Endodermal cell (in vitro differentiated cells): ENCODE data around the gene ZNF32. TPM values are rescaled to one million over a fixed set of nuclear protein-coding genes. Genes with fewer than 3 reads are reported as not detected.

Experiments used
- DNase-seq: peaks from one replicate; pipeline ENCODE4 v3.0.0-alpha.2; 2017
- H3K27ac ChIP-seq: 2 replicates; pipeline ENCODE4 v1.5.1; 2013; ENCODE audit warnings: mild to moderate bottlenecking, low read depth, low read length, moderate library complexity
- H3K27me3 ChIP-seq: 2 replicates; pipeline ENCODE4 v1.6.1; 2013; ENCODE audit warnings: mild to moderate bottlenecking, low read length, moderate library complexity; ENCODE audit not compliant: insufficient read depth, control insufficient read depth, poor library complexity, severe bottlenecking
- H3K36me3 ChIP-seq: 2 replicates; pipeline ENCODE4 v1.7.0; 2013; ENCODE audit warnings: mild to moderate bottlenecking, low read length, moderate library complexity; ENCODE audit not compliant: control insufficient read depth, insufficient read depth
- H3K4me1 ChIP-seq: one replicate; pipeline ENCODE4 v1.7.0; 2013; ENCODE audit warnings: low read length; ENCODE audit not compliant: control insufficient read depth, insufficient read depth
- H3K4me3 ChIP-seq: 2 replicates; pipeline ENCODE4 v1.5.1; 2013; ENCODE audit warnings: mild to moderate bottlenecking, low read length, moderate library complexity
- H3K9ac ChIP-seq: 2 replicates; pipeline ENCODE4 v1.6.1; 2013; ENCODE audit warnings: mild to moderate bottlenecking, low read length, moderate library complexity; ENCODE audit not compliant: poor library complexity, severe bottlenecking; ENCODE audit errors: extremely low read depth
- H3K9me3 ChIP-seq: 2 replicates; pipeline ENCODE4 v1.6.1; 2013; ENCODE audit warnings: mild to moderate bottlenecking, low read length, moderate library complexity; ENCODE audit not compliant: control insufficient read depth
- H3K27ac Mint-ChIP-seq: 2 replicates; pipeline ENCODE4 v1.8.0; 2020; ENCODE audit warnings: mixed read lengths
- H3K27me3 Mint-ChIP-seq: 2 replicates; pipeline ENCODE4 v1.8.0; 2021; ENCODE audit warnings: mild to moderate bottlenecking, mixed read lengths; ENCODE audit not compliant: insufficient read depth
- H3K36me3 Mint-ChIP-seq: 2 replicates; pipeline ENCODE4 v1.8.0; 2020; ENCODE audit warnings: low read depth, mixed read lengths
- H3K4me1 Mint-ChIP-seq: 2 replicates; pipeline ENCODE4 v1.8.0; 2020; ENCODE audit warnings: mixed read lengths
- H3K4me3 Mint-ChIP-seq: 2 replicates; pipeline ENCODE4 v1.8.0; 2020; ENCODE audit warnings: mild to moderate bottlenecking, moderate library complexity, mixed read lengths
- H3K9me3 Mint-ChIP-seq: 2 replicates; pipeline ENCODE4 v1.8.0; 2020; ENCODE audit warnings: mild to moderate bottlenecking, mixed read lengths
- CTCF ChIP-seq: fragments of 200-600 bp; sonication (generic); conservative IDR thresholded peaks from 2 replicates; pipeline ENCODE4 v1.5.0; 2021; ENCODE audit warnings: antibody characterized with exemption, mild to moderate bottlenecking
- WGBS, 2 experiments: methylation state at CpG; one replicate each; pipeline versions ENCODE4 v1.1.5 to v1.1.7; 2013; ENCODE audit warnings: missing lambda C conversion rate in 2 of 2, mixed read lengths in 1 of 2; ENCODE audit not compliant: insufficient coverage in 1 of 2, insufficient read length in 1 of 2; 5-methylcytosine and 5-hydroxymethylcytosine counted together
- total RNA-seq, 2 donors: library from RNA; stranded (reverse); fragmentation: NEBNext Ultra II Directional in 1 of 2; extraction: Animal tissue kit (Norgen Biotek cat#: 25700) in 1 of 2; gene quantifications; 2 replicates in 1 of 2; 3 replicates in 1 of 2; pipeline ENCODE4 v1.2.1, GENCODE V29; 2021

Gene ZNF32
- total RNA-seq, 2 donors from 2014 or later = 21.4 to 29.0 TPM

- no peak overlapping the region for H3K9ac ChIP-seq
- peaks cover 8% of the 10 kb centered on the region for H3K27me3 ChIP-seq
- Mint-ChIP-seq H3K9me3 (peaks cover 1% of the 10 kb centered on the region), H3K36me3 (no peaks in the 10 kb centered on the region), H3K4me3 (peak overlapping the region; percentile 36), H3K27me3 (peaks cover 60% of the 10 kb centered on the region), H3K4me1 (peaks cover 6% of the 10 kb centered on the region), H3K27ac (no peak overlapping the region)
- no peak for DNase-seq
- H3K4me1 ChIP-seq = no peaks in the 10 kb centered on the region
- H3K9me3 ChIP-seq = no peaks in the 10 kb centered on the region
- H3K27ac ChIP-seq = no peak overlapping the region
- H3K36me3 ChIP-seq = no peaks in the 10 kb centered on the region
- 94% methylated on average over 31 to 36 of the region's 36 CpGs for WGBS, 2 experiments
- TF ChIP-seq CTCF = no peak
- no peak overlapping the region for H3K4me3 ChIP-seq
These were observed 19.2 kb upstream of the ZNF32 start for GRCh38 chr10:43667761-43668386.

- peak; percentile 84 for DNase-seq
- TF ChIP-seq CTCF = peak; percentile 75
- H3K4me3 Mint-ChIP-seq = peak overlapping the region; percentile 36
These were observed 18.6 kb upstream of the ZNF32 start for GRCh38 chr10:43667317-43667731.

GRCh38 chr10:43666552-43666951, 17.9 kb upstream of the ZNF32 start:
- no peak overlapping the region for H3K27ac Mint-ChIP-seq
- H3K4me3 Mint-ChIP-seq = no peak overlapping the region
- Histone ChIP-seq H3K4me1 (no peaks in the 10 kb centered on the region), H3K36me3 (no peaks in the 10 kb centered on the region), H3K27ac (no peak overlapping the region), H3K27me3 (peaks cover 7% of the 10 kb centered on the region), H3K9ac (no peak overlapping the region), H3K9me3 (no peaks in the 10 kb centered on the region), H3K4me3 (no peak overlapping the region)
- no peak for TF ChIP-seq CTCF
- H3K36me3 Mint-ChIP-seq = no peaks in the 10 kb centered on the region
- WGBS, 2 experiments = 74 to 89% methylated on average over 5 to 9 of the region's 9 CpGs
- no peak for DNase-seq
- H3K9me3 Mint-ChIP-seq = peaks cover 3% of the 10 kb centered on the region
- H3K4me1 Mint-ChIP-seq = peaks cover 6% of the 10 kb centered on the region
- peaks cover 59% of the 10 kb centered on the region for H3K27me3 Mint-ChIP-seq

More at GRCh38 chr10:43667317-43667731, 18.6 kb upstream of the ZNF32 start:
- H3K36me3 ChIP-seq = no peaks in the 10 kb centered on the region
- no peaks in the 10 kb centered on the region for H3K9me3 ChIP-seq
- H3K4me1 Mint-ChIP-seq = peaks cover 6% of the 10 kb centered on the region
- no peaks in the 10 kb centered on the region for H3K4me1 ChIP-seq
- no peak overlapping the region for H3K27ac Mint-ChIP-seq
- H3K27ac ChIP-seq = no peak overlapping the region
- H3K4me3 ChIP-seq = no peak overlapping the region
- no peak overlapping the region for H3K9ac ChIP-seq
- H3K27me3 ChIP-seq = peaks cover 8% of the 10 kb centered on the region
- no peaks in the 10 kb centered on the region for H3K36me3 Mint-ChIP-seq
- H3K9me3 Mint-ChIP-seq = peaks cover 3% of the 10 kb centered on the region
- WGBS, 2 experiments = 94% methylated on average over 29 to 35 of the region's 35 CpGs
- H3K27me3 Mint-ChIP-seq = peaks cover 60% of the 10 kb centered on the region
